ENCODE measurements around the gene ITPRID1. TPM values are rescaled to one million over a fixed set of nuclear protein-coding genes. Genes with fewer than 3 reads are reported as not detected.

ITPRID1 gene
- total RNA-seq, 1 donor from 2014 or later: not detected

GRCh38 chr7:31487476-31487875 lies 26.4 kb upstream of the ITPRID1 start:
- H3K36me3 ChIP-seq (ENCODE audit: control insufficient read depth, insufficient read depth, low read length): no peaks in the 10 kb centered on the region
- H3K4me3 ChIP-seq (ENCODE audit: low read depth, low read length): no peak overlapping the region
- H3K27me3 ChIP-seq (ENCODE audit: control insufficient read depth, insufficient read depth, low read length): no peaks in the 10 kb centered on the region
- DNase-seq (ENCODE audit: low read depth): no peak
- TF ChIP-seq, protein P1, sequence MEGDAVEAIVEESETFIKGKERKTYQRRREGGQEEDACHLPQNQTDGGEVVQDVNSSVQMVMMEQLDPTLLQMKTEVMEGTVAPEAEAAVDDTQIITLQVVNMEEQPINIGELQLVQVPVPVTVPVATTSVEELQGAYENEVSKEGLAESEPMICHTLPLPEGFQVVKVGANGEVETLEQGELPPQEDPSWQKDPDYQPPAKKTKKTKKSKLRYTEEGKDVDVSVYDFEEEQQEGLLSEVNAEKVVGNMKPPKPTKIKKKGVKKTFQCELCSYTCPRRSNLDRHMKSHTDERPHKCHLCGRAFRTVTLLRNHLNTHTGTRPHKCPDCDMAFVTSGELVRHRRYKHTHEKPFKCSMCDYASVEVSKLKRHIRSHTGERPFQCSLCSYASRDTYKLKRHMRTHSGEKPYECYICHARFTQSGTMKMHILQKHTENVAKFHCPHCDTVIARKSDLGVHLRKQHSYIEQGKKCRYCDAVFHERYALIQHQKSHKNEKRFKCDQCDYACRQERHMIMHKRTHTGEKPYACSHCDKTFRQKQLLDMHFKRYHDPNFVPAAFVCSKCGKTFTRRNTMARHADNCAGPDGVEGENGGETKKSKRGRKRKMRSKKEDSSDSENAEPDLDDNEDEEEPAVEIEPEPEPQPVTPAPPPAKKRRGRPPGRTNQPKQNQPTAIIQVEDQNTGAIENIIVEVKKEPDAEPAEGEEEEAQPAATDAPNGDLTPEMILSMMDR (IDR thresholded peaks at IDR 0.05; ENCODE audit: insufficient read depth, low read length, poor library complexity, severe bottlenecking): no peak

GRCh38 chr7:31488562-31489203 lies 25.2 kb upstream of the ITPRID1 start:
- H3K27me3 ChIP-seq (ENCODE audit: control insufficient read depth, insufficient read depth, low read length): no peaks in the 10 kb centered on the region
- TF ChIP-seq, protein P1 (IDR thresholded peaks at IDR 0.05; ENCODE audit: insufficient read depth, low read length, poor library complexity, severe bottlenecking): peak; percentile 93
- peak; percentile 70 for DNase-seq (ENCODE audit: low read depth)
- H3K4me3 ChIP-seq (ENCODE audit: low read depth, low read length): no peak overlapping the region
- no peaks in the 10 kb centered on the region for H3K36me3 ChIP-seq (ENCODE audit: control insufficient read depth, insufficient read depth, low read length)

- TF ChIP-seq, protein P1 (IDR thresholded peaks at IDR 0.05; ENCODE audit: insufficient read depth, low read length, poor library complexity, severe bottlenecking): no peak
- Histone ChIP-seq H3K36me3 (ENCODE audit: control insufficient read depth, insufficient read depth, low read length) (no peaks in the 10 kb centered on the region), H3K27me3 (ENCODE audit: control insufficient read depth, insufficient read depth, low read length) (no peaks in the 10 kb centered on the region), H3K4me3 (ENCODE audit: low read depth, low read length) (no peak overlapping the region)
- DNase-seq (ENCODE audit: low read depth): no peak
These were observed 23.0 kb upstream of the ITPRID1 start for GRCh38 chr7:31490796-31491314.

GRCh38 chr7:31492086-31492485 lies 21.8 kb upstream of the ITPRID1 start:
- Histone ChIP-seq H3K27me3 (ENCODE audit: control insufficient read depth, insufficient read depth, low read length) (no peaks in the 10 kb centered on the region), H3K36me3 (ENCODE audit: control insufficient read depth, insufficient read depth, low read length) (no peaks in the 10 kb centered on the region), H3K4me3 (ENCODE audit: low read depth, low read length) (no peak overlapping the region)
- TF ChIP-seq, protein P1 (IDR thresholded peaks at IDR 0.05; ENCODE audit: insufficient read depth, low read length, poor library complexity, severe bottlenecking): no peak
- no peak for DNase-seq (ENCODE audit: low read depth)

- no peak overlapping the region for H3K4me3 ChIP-seq (ENCODE audit: low read depth, low read length)
- DNase-seq (ENCODE audit: low read depth): peak; percentile 57
- TF ChIP-seq, protein P1 (IDR thresholded peaks at IDR 0.05; ENCODE audit: insufficient read depth, low read length, poor library complexity, severe bottlenecking): no peak
- no peaks in the 10 kb centered on the region for H3K27me3 ChIP-seq (ENCODE audit: control insufficient read depth, insufficient read depth, low read length)
- no peaks in the 10 kb centered on the region for H3K36me3 ChIP-seq (ENCODE audit: control insufficient read depth, insufficient read depth, low read length)
These were observed 20.1 kb upstream of the ITPRID1 start for GRCh38 chr7:31493714-31494181.

DNA sequence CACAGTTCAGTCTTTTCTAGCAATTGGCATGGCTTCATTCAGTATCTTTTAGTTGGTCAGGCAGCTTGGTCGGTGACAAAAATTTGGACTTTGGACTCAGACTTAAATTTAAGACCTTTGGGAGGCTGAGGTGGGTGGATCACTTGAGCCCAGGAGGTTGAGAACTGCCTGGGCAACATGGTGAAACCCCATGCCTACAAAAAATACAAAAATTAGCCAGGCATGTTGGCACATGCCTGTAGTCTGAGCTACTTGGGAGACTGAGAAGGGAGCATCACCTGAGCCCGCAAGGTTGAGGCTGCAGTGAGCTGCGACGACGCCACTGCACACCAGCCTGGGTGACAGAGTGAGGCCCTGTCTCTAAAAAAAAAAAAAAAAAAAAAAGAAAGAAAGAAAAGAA lies 19.5 kb upstream of the ITPRID1 start:
- no peaks in the 10 kb centered on the region for H3K27me3 ChIP-seq (ENCODE audit: control insufficient read depth, insufficient read depth, low read length)
- no peaks in the 10 kb centered on the region for H3K36me3 ChIP-seq (ENCODE audit: control insufficient read depth, insufficient read depth, low read length)
- DNase-seq (ENCODE audit: low read depth): no peak
- TF ChIP-seq, protein P1 (IDR thresholded peaks at IDR 0.05; ENCODE audit: insufficient read depth, low read length, poor library complexity, severe bottlenecking): no peak
- H3K4me3 ChIP-seq (ENCODE audit: low read depth, low read length): no peak overlapping the region
